ENCODE results near the gene CELSR1. TPM values are rescaled to one million over a fixed set of nuclear protein-coding genes. Genes with fewer than 3 reads are reported as not detected.

CELSR1 gene
- total and polyA plus RNA-seq, 8 donors = 0.75 to 3.2 (median 1.2) TPM

DNA sequence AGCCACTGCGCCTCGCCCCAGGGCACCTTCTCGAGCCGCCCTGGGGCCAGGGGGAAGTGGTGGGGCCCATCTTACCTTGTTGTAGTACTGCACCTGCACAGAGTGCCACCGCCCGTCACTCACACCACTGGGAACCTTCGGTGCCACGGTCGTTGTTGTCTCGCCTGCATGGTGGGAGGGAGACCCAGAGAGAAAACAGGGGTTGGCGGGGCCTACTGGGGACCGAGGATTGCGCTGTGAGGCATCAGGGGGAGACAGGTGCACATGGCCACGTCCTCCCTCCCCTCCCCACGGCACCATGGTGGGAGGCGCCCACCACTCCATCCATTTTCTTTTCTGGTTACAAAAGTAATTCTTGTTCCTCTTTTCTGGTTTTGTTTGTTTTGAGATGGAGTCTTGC is 104.1 kb downstream of the CELSR1 start:
- DNase-seq = no peak
- H3K4me3 ChIP-seq = no peak overlapping the region
- intact Hi-C loops (cut with DNase I) = no loop called here
- no peak for FAIRE-seq
- H3K27me3 ChIP-seq = no peaks in the 10 kb centered on the region
- TF ChIP-seq, protein P1, sequence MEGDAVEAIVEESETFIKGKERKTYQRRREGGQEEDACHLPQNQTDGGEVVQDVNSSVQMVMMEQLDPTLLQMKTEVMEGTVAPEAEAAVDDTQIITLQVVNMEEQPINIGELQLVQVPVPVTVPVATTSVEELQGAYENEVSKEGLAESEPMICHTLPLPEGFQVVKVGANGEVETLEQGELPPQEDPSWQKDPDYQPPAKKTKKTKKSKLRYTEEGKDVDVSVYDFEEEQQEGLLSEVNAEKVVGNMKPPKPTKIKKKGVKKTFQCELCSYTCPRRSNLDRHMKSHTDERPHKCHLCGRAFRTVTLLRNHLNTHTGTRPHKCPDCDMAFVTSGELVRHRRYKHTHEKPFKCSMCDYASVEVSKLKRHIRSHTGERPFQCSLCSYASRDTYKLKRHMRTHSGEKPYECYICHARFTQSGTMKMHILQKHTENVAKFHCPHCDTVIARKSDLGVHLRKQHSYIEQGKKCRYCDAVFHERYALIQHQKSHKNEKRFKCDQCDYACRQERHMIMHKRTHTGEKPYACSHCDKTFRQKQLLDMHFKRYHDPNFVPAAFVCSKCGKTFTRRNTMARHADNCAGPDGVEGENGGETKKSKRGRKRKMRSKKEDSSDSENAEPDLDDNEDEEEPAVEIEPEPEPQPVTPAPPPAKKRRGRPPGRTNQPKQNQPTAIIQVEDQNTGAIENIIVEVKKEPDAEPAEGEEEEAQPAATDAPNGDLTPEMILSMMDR (IDR thresholded peaks at IDR 0.05) = no peak
- ATAC-seq = no peak
- H3K9me3 ChIP-seq = no peaks in the 10 kb centered on the region
- no peaks in the 10 kb centered on the region for H3K4me1 ChIP-seq
- no peaks in the 10 kb centered on the region for H3K36me3 ChIP-seq
- WGBS, 2 donors = 83 to 93% methylated on average over 15 to 16 of the region's 16 CpGs
- H3K27ac ChIP-seq = no peak overlapping the region

DNA sequence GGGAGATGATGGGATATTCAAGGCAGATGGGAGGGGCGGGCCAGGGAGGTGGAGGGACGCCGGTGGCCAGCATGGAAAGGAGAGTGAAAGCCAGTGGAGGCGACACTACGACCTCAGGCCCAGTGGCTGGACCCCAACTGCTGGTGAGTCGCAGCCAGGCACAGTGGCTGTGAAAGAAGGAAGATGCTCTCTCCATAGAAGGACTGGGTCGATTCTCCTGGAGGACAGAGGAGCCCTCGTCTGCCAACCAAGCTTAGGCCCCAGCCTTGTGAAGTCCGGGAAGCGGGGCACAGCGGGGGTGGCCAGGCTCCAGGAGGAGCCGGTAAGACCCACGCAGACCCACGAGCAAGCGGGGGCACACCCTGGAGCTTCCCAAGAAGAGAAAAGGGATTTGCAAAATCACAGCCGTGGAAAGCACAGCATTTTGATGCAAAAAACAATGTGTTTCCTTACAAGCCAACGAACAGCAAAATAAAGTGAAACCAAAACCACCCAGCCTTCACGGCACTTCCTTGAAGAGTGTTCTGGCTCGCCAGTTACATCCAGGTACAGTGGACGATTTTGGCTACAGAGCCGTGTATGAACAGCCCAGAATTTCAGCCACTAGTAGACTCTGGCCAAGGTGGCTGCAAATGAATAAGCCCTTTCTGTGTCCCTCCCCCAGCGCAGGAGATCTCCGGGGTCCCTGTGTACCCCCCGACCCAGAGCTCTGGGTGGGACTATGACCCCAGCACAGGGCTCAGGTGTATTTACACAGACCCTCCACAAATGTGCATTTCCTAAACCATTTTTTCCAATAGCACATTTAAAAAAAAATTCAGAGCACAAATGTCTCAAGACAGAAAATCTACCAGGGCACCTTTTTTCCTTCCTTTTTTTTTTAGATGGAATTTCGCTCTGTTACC is 105.0 kb downstream of the CELSR1 start:
- Histone ChIP-seq H3K27me3 (no peaks in the 10 kb centered on the region), H3K36me3 (no peaks in the 10 kb centered on the region), H3K27ac (no peak overlapping the region), H3K9me3 (no peaks in the 10 kb centered on the region), H3K4me3 (peak overlapping the region in 1 of 4 donors; percentile 28), H3K4me1 (no peaks in the 10 kb centered on the region)
- FAIRE-seq = no peak
- intact Hi-C loops (cut with DNase I) = no loop called here
- TF ChIP-seq, protein P1 (IDR thresholded peaks at IDR 0.05) = no peak
- ATAC-seq = peak in 1 of 4 donors; percentile 57
- no peak for DNase-seq
- WGBS, 2 donors = 71 to 82% methylated on average over 25 of the region's 25 CpGs

DNA sequence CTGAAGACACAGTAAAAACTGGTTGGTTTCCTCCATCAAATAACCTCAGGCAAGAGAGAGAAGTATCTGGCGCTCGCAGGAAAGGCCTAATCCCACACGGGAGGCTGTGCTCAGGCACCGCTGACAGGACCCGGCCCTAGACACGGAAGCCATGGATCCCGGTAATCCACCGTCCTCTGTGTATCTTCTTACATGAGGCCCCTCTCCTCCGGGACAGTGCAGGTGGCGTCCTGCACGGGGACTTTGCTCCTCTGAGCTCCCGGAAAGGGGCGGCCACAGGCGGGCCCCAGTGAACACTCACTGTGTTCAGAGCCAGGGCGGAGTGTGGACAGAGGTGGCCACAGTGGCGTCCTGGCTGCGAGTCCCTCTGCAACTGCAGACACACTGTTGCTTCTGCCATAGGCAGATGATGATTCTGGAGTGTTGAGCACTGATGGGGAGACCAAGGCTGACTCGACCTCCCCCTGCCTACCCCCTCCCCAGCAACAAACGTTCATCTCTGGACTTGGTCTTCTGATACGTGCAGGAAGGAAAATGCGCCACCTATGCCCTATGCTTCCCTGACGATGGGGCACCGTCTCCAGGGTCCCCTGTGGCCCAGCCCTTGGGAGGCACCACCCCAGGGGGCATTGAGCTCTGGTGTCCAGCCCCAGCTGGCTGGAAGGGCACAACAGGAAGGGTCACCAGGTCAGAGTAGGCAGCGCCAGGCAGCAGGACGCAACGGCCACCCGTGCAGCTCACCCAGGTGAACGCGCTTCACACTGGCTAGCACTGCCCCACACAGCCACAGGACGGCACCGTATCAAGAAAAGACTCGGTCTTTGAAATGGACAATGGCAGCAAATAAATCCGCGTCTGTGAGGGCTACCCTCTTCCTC is 106.2 kb downstream of the CELSR1 start:
- TF ChIP-seq, protein P1 (IDR thresholded peaks at IDR 0.05) = no peak
- H3K4me3 ChIP-seq = no peak overlapping the region
- FAIRE-seq (no peak), DNase-seq (no peak), ATAC-seq (no peak)
- H3K27ac ChIP-seq = no peak overlapping the region
- H3K36me3 ChIP-seq = no peaks in the 10 kb centered on the region
- no peaks in the 10 kb centered on the region for H3K9me3 ChIP-seq
- no peaks in the 10 kb centered on the region for H3K27me3 ChIP-seq
- no peaks in the 10 kb centered on the region for H3K4me1 ChIP-seq
- intact Hi-C loops (cut with DNase I) = no loop called here
- 70 to 73% methylated on average over 34 of the region's 34 CpGs for WGBS, 2 donors

DNA sequence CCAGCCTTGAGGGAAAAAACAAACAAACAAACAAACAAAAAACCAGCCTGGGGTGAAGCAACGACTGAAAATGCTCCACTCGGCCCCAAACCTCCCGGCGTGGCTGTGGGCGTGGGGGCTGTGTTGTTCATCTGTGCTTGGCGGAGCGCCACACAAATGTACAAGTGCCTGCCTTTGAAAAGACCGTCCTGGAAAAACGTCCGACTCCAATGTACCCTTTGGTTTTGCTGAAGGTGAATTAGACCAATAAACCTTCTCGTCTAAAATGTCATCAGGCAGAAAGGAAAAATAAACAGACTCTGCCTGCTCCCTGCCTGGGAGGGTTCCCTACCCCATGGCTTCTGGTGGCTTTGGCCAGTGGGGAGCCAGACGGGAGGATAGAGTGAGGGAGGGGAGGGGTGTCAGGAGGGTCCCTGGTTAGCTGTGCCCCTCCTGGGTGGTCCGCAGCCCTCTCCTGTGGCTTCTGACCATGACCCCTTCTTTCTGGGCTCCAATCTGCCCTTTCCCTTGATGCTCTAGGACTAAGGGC is 108.0 kb downstream of the CELSR1 start:
- intact Hi-C loops (cut with DNase I) = no loop called here
- 53 to 60% methylated on average over 13 of the region's 13 CpGs for WGBS, 2 donors
- no peak overlapping the region for H3K27ac ChIP-seq

More for the DNA sequence above, 108.0 kb downstream of the CELSR1 start:
- no peak for ATAC-seq
- Histone ChIP-seq H3K4me1 (no peaks in the 10 kb centered on the region), H3K27me3 (no peaks in the 10 kb centered on the region), H3K4me3 (no peak overlapping the region), H3K9me3 (no peaks in the 10 kb centered on the region), H3K36me3 (no peaks in the 10 kb centered on the region)
- no peak for FAIRE-seq
- no peak for DNase-seq
- TF ChIP-seq, protein P1 (IDR thresholded peaks at IDR 0.05) = no peak

All from pancreas (tissue), 10 donors.